Fibroblast of mammary gland (primary cell): ENCODE results near the gene PDZRN3.

Experiments used
- DNase-seq: peaks from one replicate; pipeline ENCODE4 v3.0.0-alpha.2; 2010; ENCODE audit warnings: low read depth
- H3K4me3 ChIP-seq: 2 replicates; pipeline ENCODE4 v1.5.1; 2011; ENCODE audit warnings: low read depth, mild to moderate bottlenecking, low read length, moderate library complexity; ENCODE audit not compliant: control insufficient read depth
- TF ChIP-seq, protein P1 (sequence below): conservative IDR thresholded peaks from 2 replicates; pipeline ENCODE4 v1.5.1; 2011; ENCODE audit warnings: low read depth, low read length, inconsistent platforms; ENCODE audit not compliant: control insufficient read depth, insufficient read depth

The PDZRN3 gene

DNA sequence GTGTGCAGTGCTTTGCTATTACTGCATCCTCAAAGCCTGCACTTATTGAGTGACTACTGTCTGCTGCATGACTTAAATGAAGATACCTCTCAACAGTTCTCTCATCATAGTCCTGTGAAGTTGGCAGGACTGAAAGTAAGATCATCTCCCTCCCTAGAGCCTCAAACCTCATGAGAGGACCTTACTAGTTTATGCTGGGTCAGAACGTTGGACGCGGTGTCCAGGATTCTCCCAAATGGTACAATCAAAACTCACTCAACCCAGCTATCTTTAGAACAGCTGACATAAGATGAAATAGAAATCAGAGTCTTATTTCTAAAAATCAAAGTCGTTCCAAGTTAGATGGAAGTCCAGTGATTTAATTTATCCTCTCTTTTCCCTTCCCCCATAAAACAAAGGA is 219.7 kb downstream of the PDZRN3 start:
- no peak overlapping the region for H3K4me3 ChIP-seq
- no peak for DNase-seq
- TF ChIP-seq, protein P1, sequence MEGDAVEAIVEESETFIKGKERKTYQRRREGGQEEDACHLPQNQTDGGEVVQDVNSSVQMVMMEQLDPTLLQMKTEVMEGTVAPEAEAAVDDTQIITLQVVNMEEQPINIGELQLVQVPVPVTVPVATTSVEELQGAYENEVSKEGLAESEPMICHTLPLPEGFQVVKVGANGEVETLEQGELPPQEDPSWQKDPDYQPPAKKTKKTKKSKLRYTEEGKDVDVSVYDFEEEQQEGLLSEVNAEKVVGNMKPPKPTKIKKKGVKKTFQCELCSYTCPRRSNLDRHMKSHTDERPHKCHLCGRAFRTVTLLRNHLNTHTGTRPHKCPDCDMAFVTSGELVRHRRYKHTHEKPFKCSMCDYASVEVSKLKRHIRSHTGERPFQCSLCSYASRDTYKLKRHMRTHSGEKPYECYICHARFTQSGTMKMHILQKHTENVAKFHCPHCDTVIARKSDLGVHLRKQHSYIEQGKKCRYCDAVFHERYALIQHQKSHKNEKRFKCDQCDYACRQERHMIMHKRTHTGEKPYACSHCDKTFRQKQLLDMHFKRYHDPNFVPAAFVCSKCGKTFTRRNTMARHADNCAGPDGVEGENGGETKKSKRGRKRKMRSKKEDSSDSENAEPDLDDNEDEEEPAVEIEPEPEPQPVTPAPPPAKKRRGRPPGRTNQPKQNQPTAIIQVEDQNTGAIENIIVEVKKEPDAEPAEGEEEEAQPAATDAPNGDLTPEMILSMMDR, result no peak

DNA sequence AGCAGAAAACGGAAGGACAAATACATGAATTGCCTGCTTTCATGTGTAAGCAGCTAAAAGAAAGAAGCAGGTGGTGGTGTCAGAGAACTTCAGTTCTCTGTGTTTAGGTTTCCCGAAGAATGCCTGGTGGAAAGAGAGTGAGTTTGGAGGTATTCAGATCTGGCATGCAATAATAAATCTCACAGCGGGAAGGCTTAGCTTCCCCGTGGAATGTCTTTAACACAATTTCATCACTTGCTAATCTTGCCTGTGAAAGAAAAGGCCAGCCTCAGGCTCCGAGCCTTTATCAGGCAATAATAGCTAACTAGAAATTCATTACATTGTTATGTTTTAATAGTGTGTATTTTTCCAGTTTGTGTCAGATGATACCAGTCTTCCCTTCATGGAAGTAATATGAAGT is 220.3 kb downstream of the PDZRN3 start:
- DNase-seq, result no peak
- TF ChIP-seq, protein P1, result no peak

DNA sequence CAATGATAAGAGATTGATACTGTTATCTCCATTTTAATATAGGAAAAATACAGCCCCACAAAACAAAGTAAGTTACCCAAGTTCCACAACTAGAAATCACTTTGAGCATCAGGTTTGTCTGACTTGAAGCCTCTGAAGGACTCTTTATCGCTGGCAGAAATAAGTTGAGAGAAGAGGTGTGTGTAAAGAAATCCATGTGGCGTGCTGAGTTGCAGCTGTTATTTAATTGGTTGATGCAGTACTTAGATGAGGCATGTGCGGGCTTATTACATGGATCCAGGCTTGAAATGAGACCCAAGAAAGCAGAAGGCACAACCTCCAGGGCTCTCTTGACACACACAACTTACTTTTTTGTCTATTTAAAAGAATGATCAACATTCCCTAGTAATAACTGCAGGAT is 221.3 kb downstream of the PDZRN3 start:
- TF ChIP-seq, protein P1, result no peak
- H3K4me3 ChIP-seq, result no peak overlapping the region
- DNase-seq, result no peak

More for the DNA sequence above, 220.3 kb downstream of the PDZRN3 start:
- H3K4me3 ChIP-seq, result no peak overlapping the region

DNA sequence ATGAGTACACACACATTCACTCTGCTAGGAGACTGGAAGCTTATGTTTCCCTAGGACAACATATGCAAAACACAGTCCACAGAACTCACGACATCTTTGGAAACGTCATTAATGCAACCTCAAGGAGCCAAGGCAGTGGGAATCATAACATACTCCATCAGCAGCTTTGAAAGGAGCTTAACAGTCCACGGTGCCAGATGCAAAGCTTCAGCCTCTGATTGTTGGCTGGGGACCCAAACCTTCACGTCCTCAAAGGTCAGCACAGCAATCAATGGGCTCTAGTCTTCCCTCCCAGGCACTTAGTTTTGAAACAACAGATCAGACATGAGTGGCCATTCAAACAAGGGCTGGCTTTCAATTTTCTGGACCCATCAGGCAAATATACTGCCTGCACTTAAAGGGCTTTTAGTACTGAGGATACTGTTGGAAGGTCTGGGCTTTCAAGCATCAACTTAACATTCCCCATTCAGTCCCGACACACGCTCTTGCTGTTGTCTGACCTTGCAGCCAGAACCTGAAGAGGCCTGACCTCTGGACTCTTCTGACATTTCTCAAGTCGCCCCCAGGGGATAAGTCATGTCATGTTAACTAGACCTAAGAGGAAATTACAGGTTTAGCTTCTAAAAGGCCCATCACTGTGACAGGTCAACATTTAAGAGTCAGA is 223.0 kb downstream of the PDZRN3 start:
- TF ChIP-seq, protein P1, result no peak
- DNase-seq, result no peak
- no peak overlapping the region for H3K4me3 ChIP-seq

DNA sequence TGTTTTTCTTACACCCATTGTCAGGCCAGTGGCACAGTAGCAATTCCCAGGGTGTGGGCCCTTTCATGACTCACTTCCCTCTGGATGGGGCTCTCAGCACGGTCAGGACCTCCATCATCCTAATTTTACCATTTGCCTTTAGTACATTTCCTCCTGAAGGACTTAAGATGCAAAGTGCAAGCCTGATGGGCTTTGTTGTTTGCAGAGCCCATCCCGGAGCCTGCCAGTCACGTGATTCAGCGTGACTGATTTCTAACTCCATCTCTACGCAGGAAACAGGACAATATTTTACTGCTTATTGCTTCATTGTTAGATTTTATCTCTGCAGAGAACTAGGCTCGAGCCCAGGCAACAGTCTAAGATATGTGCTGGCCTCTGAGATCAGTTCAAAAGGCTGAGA is 223.7 kb downstream of the PDZRN3 start:
- TF ChIP-seq, protein P1, result no peak
- no peak overlapping the region for H3K4me3 ChIP-seq
- DNase-seq, result peak; percentile 26

DNA sequence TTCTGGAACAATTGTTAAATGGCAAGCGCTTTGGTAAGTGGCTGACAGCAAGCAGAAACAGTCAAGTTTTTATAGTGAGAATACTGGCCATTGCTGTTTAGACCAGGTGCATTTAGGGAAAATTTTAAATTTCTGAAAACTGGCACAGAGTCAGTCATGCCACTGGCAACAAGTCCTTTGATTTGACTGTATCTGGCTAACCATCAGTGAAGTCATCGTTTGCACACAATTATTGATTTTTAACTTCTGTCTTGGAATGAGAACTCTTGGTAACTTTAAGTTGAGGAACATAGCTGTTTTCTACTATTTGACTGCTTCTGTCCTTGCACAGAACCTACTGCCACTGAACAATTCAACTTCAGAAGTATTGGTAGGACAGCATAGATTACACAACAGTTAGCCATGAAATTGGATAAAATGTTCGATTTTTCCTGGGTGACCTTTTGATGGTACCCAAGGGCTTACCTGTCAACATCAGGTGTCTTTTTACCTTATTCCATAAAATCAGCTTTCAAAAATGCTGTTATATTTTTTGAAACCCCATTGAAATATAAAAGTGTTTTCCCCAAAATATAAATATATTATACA is 225.0 kb downstream of the PDZRN3 start:
- TF ChIP-seq, protein P1, result no peak
- H3K4me3 ChIP-seq, result no peak overlapping the region
- DNase-seq, result no peak
